Activated naive CD8-positive, alpha-beta T cell treated with anti-CD3 and anti-CD28 coated beads, Interleukin-2, amount 50 U/mL, for 24 hours (primary cell): ENCODE data around the gene MINDY4.

ENCODE experiments used
- ATAC-seq: fragments of 150-1000 bp; cut with Tn5 transposase; one replicate; pipeline ENCODE4 v1.10.0; 2021
- DNase-seq: peaks from one replicate; pipeline ENCODE4 v3.0.0; 2021
- H3K27ac Mint-ChIP-seq: one replicate; pipeline ENCODE4 v1.8.0; 2021; ENCODE audit warnings: mild to moderate bottlenecking, mixed read lengths
- H3K27me3 Mint-ChIP-seq: one replicate; pipeline ENCODE4 v1.8.0; 2021; ENCODE audit warnings: mixed read lengths
- H3K36me3 Mint-ChIP-seq: one replicate; pipeline ENCODE4 v1.8.0; 2021; ENCODE audit warnings: low read depth, mixed read lengths
- H3K4me1 Mint-ChIP-seq: one replicate; pipeline ENCODE4 v1.8.0; 2021; ENCODE audit warnings: mixed read lengths
- H3K4me3 Mint-ChIP-seq: one replicate; pipeline ENCODE4 v1.8.0; 2021; ENCODE audit warnings: mild to moderate bottlenecking, moderate library complexity, mixed read lengths
- H3K9me3 Mint-ChIP-seq: one replicate; pipeline ENCODE4 v1.8.0; 2021; ENCODE audit warnings: mixed read lengths

MINDY4 gene

DNA sequence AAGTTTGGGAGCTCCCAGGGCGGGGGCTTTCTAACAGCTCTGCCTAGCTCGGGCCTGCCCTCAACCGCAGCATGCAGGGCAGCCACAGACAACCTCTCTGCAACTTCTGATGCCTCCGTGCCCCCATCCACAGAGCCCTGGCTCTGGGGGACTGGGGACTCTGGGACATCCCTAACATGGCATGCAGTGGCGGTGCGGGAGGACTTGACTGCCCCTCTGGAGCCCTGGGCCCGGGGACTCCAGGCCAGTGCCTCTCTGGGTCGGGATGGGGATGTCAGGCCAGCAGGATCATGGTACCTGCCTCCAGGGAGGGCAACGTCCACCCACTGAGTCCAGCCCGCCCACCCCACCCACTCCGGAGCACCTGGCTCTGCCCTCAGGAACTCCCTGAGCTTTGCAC is 139.9 kb downstream of the MINDY4 start:
- H3K4me1 Mint-ChIP-seq, result no peaks in the 10 kb centered on the region
- no peak for DNase-seq

DNA sequence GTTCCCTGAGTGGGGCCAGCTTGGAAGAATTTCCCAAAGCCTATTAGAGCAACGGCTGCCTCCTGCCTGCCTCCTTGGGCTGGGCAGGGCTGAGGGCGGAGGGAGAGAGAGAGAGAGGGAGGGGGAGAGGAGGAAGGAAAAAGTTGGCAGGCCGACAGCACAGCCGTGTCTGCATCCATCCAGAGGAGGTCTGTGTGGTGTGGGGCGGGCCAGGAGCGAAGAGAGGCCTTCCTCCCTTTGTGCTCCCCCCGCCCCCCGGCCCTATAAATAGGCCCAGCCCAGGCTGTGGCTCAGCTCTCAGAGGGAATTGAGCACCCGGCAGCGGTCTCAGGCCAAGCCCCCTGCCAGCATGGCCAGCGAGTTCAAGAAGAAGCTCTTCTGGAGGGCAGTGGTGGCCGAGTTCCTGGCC is 140.3 kb downstream of the MINDY4 start, which contains the start of gene AQP1:
TSS of gene AQP1 (plus strand) at position 293 of the 409 bp plus-strand sequence. CDS start at position 350, 57 bp downstream.
- no peak within 1 kb of the TSS for H3K27ac Mint-ChIP-seq
- H3K4me1 Mint-ChIP-seq, result no peaks in the 10 kb centered on the region
- no peak within 1 kb of the TSS for H3K4me3 Mint-ChIP-seq
- DNase-seq (no peak), ATAC-seq (no peak)
- no peaks in the 10 kb centered on the region for H3K27me3 Mint-ChIP-seq
- no peaks in the 10 kb centered on the region for H3K36me3 Mint-ChIP-seq
- H3K9me3 Mint-ChIP-seq, result no peaks in the 10 kb centered on the region

More for the DNA sequence above, 139.9 kb downstream of the MINDY4 start:
- Mint-ChIP-seq H3K27ac (no peak overlapping the region), H3K9me3 (no peaks in the 10 kb centered on the region), H3K36me3 (no peaks in the 10 kb centered on the region), H3K27me3 (no peaks in the 10 kb centered on the region), H3K4me3 (no peak overlapping the region)
- ATAC-seq, result no peak

GRCh38 chr7:30912021-30912730 is 141.0 kb downstream of the MINDY4 start:
- Mint-ChIP-seq H3K27me3 (no peaks in the 10 kb centered on the region), H3K27ac (no peak overlapping the region), H3K36me3 (no peaks in the 10 kb centered on the region), H3K9me3 (no peaks in the 10 kb centered on the region), H3K4me1 (no peaks in the 10 kb centered on the region), H3K4me3 (no peak overlapping the region)
- no peak for DNase-seq
- no peak for ATAC-seq

- Mint-ChIP-seq H3K27ac (no peak overlapping the region), H3K9me3 (no peaks in the 10 kb centered on the region), H3K4me1 (no peaks in the 10 kb centered on the region), H3K4me3 (no peak overlapping the region), H3K36me3 (no peaks in the 10 kb centered on the region), H3K27me3 (no peaks in the 10 kb centered on the region)
- DNase-seq, result no peak
- no peak for ATAC-seq
Measured at GRCh38 chr7:30912731-30912985, 141.4 kb downstream of the MINDY4 start.

GRCh38 chr7:30912986-30913811 is 142.0 kb downstream of the MINDY4 start:
- H3K9me3 Mint-ChIP-seq, result no peaks in the 10 kb centered on the region
- H3K27ac Mint-ChIP-seq, result no peak overlapping the region
- no peak overlapping the region for H3K4me3 Mint-ChIP-seq
- ATAC-seq (no peak), DNase-seq (no peak)
- no peaks in the 10 kb centered on the region for H3K36me3 Mint-ChIP-seq
- H3K27me3 Mint-ChIP-seq, result no peaks in the 10 kb centered on the region
- H3K4me1 Mint-ChIP-seq, result no peaks in the 10 kb centered on the region

- no peak overlapping the region for H3K27ac Mint-ChIP-seq
- no peaks in the 10 kb centered on the region for H3K27me3 Mint-ChIP-seq
- H3K36me3 Mint-ChIP-seq, result no peaks in the 10 kb centered on the region
- H3K4me1 Mint-ChIP-seq, result no peaks in the 10 kb centered on the region
- no peaks in the 10 kb centered on the region for H3K9me3 Mint-ChIP-seq
- no peak for ATAC-seq
- no peak for DNase-seq
- H3K4me3 Mint-ChIP-seq, result no peak overlapping the region
Measured at GRCh38 chr7:30913821-30914515, 142.8 kb downstream of the MINDY4 start.

GRCh38 chr7:30914596-30914995 is 143.4 kb downstream of the MINDY4 start:
- Mint-ChIP-seq H3K36me3 (no peaks in the 10 kb centered on the region), H3K4me3 (no peak overlapping the region), H3K4me1 (no peaks in the 10 kb centered on the region), H3K27me3 (no peaks in the 10 kb centered on the region), H3K9me3 (no peaks in the 10 kb centered on the region), H3K27ac (no peak overlapping the region)
- DNase-seq (peak; percentile 8), ATAC-seq (peak; percentile 20)

GRCh38 chr7:30915005-30915601 is 143.9 kb downstream of the MINDY4 start:
- Mint-ChIP-seq H3K4me3 (no peak overlapping the region), H3K4me1 (no peaks in the 10 kb centered on the region), H3K9me3 (no peaks in the 10 kb centered on the region), H3K36me3 (no peaks in the 10 kb centered on the region), H3K27me3 (no peaks in the 10 kb centered on the region), H3K27ac (no peak overlapping the region)
- ATAC-seq (peak; percentile 16), DNase-seq (no peak)

DNA sequence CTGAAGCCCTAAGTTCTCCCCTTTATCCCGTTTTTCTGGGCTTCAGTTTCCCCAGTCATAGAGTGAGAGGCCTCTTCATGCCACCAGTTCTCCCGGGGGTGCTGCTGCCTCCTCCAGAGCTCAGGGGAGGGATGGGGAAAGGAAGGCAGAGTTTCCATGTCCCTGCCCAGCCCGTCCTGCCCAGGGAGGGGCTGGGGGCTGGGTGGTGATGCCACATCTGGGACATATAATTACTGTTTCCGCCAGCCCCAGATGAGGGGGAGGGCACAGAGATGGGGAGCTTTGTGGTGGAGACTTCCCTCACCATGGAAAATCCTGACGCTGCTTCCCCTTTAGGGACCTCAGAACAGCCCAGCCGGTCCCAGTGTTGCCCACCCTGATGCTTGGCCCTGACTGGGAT is 144.5 kb downstream of the MINDY4 start:
- no peaks in the 10 kb centered on the region for H3K9me3 Mint-ChIP-seq

GRCh38 chr7:30916255-30916654 is 145.0 kb downstream of the MINDY4 start:
- no peak overlapping the region for H3K27ac Mint-ChIP-seq
- no peaks in the 10 kb centered on the region for H3K27me3 Mint-ChIP-seq
- DNase-seq, result no peak
- no peaks in the 10 kb centered on the region for H3K4me1 Mint-ChIP-seq
- no peak for ATAC-seq
- H3K9me3 Mint-ChIP-seq, result no peaks in the 10 kb centered on the region
- no peak overlapping the region for H3K4me3 Mint-ChIP-seq
- no peaks in the 10 kb centered on the region for H3K36me3 Mint-ChIP-seq

More for the DNA sequence above, 144.5 kb downstream of the MINDY4 start:
- H3K4me1 Mint-ChIP-seq, result no peaks in the 10 kb centered on the region
- ATAC-seq (no peak), DNase-seq (no peak)
- H3K4me3 Mint-ChIP-seq, result no peak overlapping the region
- H3K27me3 Mint-ChIP-seq, result no peaks in the 10 kb centered on the region
- no peaks in the 10 kb centered on the region for H3K36me3 Mint-ChIP-seq
- no peak overlapping the region for H3K27ac Mint-ChIP-seq

DNA sequence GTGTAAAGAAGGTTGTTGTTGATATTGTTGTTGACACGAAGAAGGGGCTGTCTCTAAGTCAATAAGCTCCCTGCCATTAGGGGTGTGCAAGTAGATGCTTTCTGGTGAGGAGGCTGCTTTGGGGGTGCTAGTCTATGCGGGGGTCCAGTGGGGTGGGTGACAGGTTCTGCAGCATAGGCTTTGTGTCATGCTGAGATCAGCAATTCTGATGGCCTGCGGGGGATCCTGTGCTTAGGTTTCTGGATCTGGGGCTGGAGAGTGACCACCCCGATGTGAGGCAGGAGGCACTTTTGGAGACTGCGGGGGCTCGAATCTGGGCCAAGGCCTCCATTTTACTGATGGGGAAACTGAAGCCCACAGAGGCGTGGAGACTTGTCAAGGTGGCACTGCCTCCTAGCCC is 145.6 kb downstream of the MINDY4 start:
- H3K4me3 Mint-ChIP-seq, result no peak overlapping the region
- H3K36me3 Mint-ChIP-seq, result no peaks in the 10 kb centered on the region
- DNase-seq (no peak), ATAC-seq (no peak)
- no peaks in the 10 kb centered on the region for H3K27me3 Mint-ChIP-seq
- H3K9me3 Mint-ChIP-seq, result no peaks in the 10 kb centered on the region
- H3K27ac Mint-ChIP-seq, result no peak overlapping the region
- no peaks in the 10 kb centered on the region for H3K4me1 Mint-ChIP-seq

DNA sequence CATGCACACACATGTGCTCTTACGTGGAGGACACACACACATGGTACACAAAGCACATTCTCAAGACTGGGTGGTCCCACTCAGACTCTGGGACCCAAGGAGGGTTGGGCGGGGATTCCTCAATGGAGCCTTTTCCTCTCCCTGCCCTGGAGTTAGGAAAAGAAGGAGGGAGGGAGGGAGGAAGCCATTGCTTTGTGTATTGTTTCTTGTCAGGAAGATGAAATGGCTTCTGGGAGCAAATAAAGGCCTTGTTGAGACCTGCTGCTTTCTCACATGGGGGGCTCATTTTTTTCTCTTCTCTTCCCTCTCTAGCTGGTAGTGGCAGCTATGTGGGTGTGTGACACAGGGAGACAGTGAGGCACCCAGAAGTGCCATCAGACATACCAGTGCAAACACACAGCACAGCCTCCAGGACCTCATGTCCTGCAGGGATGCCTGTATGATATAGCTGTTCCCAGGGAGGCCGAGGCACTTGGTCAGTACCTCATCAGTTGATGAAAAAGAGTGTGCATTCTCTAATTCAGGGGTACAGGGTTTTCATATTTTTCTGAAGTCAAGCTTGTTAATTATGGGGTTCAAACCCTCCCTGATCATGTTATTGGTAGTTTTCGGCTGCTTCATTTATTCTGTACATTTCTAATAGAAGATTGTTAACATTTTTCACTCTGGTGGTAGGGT is 146.1 kb downstream of the MINDY4 start:
- H3K36me3 Mint-ChIP-seq, result no peaks in the 10 kb centered on the region
- no peaks in the 10 kb centered on the region for H3K9me3 Mint-ChIP-seq
- H3K4me3 Mint-ChIP-seq, result no peak overlapping the region
- DNase-seq (no peak), ATAC-seq (no peak)
- H3K27me3 Mint-ChIP-seq, result no peaks in the 10 kb centered on the region
- H3K4me1 Mint-ChIP-seq, result no peaks in the 10 kb centered on the region
- H3K27ac Mint-ChIP-seq, result no peak overlapping the region

GRCh38 chr7:30918676-30919075 is 147.5 kb downstream of the MINDY4 start:
- H3K4me3 Mint-ChIP-seq, result no peak overlapping the region
- no peaks in the 10 kb centered on the region for H3K9me3 Mint-ChIP-seq
- ATAC-seq (no peak), DNase-seq (no peak)
- no peak overlapping the region for H3K27ac Mint-ChIP-seq
- H3K27me3 Mint-ChIP-seq, result no peaks in the 10 kb centered on the region
- no peaks in the 10 kb centered on the region for H3K36me3 Mint-ChIP-seq
- H3K4me1 Mint-ChIP-seq, result no peaks in the 10 kb centered on the region

DNA sequence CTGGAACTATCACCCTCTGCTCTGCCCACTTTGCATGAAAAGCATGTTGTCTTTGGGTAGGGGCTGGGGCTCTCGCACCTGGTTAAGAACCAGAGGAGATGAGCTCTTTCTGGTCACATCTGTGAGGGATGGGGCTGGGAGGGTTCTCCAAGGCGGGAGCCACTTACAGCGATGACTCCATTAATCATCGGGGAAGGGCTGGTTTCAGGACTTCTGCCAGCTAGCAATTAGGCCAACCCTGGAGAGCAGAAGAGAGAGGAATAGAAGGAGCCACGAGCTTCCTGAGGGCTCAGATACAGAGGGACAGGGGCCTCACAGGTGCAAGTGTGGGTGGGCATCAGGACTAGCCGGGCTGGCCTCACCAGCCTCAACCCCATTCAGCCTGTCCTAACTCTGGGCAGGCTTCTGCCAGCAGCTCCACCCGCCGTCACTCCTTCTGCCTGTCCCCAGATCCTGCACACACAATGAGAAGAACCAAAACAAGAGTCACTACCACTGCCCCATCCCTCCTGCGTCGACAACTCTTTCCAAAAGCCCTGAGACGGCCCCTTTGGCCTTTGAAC is 148.9 kb downstream of the MINDY4 start:
- no peaks in the 10 kb centered on the region for H3K4me1 Mint-ChIP-seq
- ATAC-seq (no peak), DNase-seq (no peak)
- no peak overlapping the region for H3K27ac Mint-ChIP-seq
- no peaks in the 10 kb centered on the region for H3K27me3 Mint-ChIP-seq
- H3K9me3 Mint-ChIP-seq, result no peaks in the 10 kb centered on the region
- no peak overlapping the region for H3K4me3 Mint-ChIP-seq
- H3K36me3 Mint-ChIP-seq, result no peaks in the 10 kb centered on the region
